ENCODE data around the gene TBX20.
"Not testable (repeated sequence)": the region's sequence is repeated elsewhere in the genome, so short reads cannot be mapped to it uniquely, and the experiment has no call there.

The TBX20 gene

GRCh38 chr7:35255443-35256255 lies 1.7 kb upstream of the TBX20 start:
- no peak for DNase-seq

GRCh38 chr7:35254496-35255442 lies 869 bp upstream of the TBX20 start:
- no peak for DNase-seq

GRCh38 chr7:35253460-35253709 lies 515 bp downstream of the TBX20 start:
- DNase-seq: no peak

GRCh38 chr7:35252612-35253459 lies 1.1 kb downstream of the TBX20 start:
- no peak for DNase-seq

GRCh38 chr7:35251606-35252310 lies 2.1 kb downstream of the TBX20 start:
- no peak for DNase-seq

- no peak for DNase-seq
These were observed 3.0 kb downstream of the TBX20 start for GRCh38 chr7:35250941-35251340.

GRCh38 chr7:35250452-35250851 lies 3.4 kb downstream of the TBX20 start:
- no peak for DNase-seq

GRCh38 chr7:35249537-35249907 lies 4.4 kb downstream of the TBX20 start:
- no peak for DNase-seq

- no peak for DNase-seq
These were observed 5.0 kb downstream of the TBX20 start for GRCh38 chr7:35248576-35249536.

- DNase-seq: no peak
These were observed 7.1 kb downstream of the TBX20 start for GRCh38 chr7:35246819-35247218.

- DNase-seq: no peak
These were observed 12.0 kb downstream of the TBX20 start for GRCh38 chr7:35241884-35242283.

GRCh38 chr7:35241436-35241835 lies 12.5 kb downstream of the TBX20 start:
- no peak for DNase-seq

- DNase-seq: not testable (repeated sequence)
These were observed 12.9 kb downstream of the TBX20 start for GRCh38 chr7:35241008-35241407.

GRCh38 chr7:35238456-35238855 lies 15.4 kb downstream of the TBX20 start:
- DNase-seq: not testable (repeated sequence)

GRCh38 chr7:35232994-35233393 lies 20.9 kb downstream of the TBX20 start:
- DNase-seq: no peak

GRCh38 chr7:35231221-35231620 lies 22.7 kb downstream of the TBX20 start:
- DNase-seq: not testable (repeated sequence)

GRCh38 chr7:35229116-35229780 lies 24.7 kb downstream of the TBX20 start:
- not testable (repeated sequence) for DNase-seq

GRCh38 chr7:35228496-35229051 lies 25.3 kb downstream of the TBX20 start:
- not testable (repeated sequence) for DNase-seq

GRCh38 chr7:35227438-35227837 lies 26.5 kb downstream of the TBX20 start:
- not testable (repeated sequence) for DNase-seq

- not testable (repeated sequence) for DNase-seq
These were observed 31.5 kb downstream of the TBX20 start for GRCh38 chr7:35222445-35222844.

Measured in CD4-positive, alpha-beta T cell treated with Interferon alpha-2 for 1 hour (primary cell).